GM12875 (cell line): ENCODE measurements around the gene OVCA2.

Experiments
- H3K4me3 ChIP-seq: one replicate; pipeline ENCODE4 v1.5.1; 2011; ENCODE audit warnings: low read depth, low read length, control low read depth
- TF ChIP-seq, protein P1 (sequence below): IDR thresholded peaks from 2 replicates; pipeline ENCODE4 v1.5.1; 2011; ENCODE audit warnings: low read depth, mild to moderate bottlenecking, control low read depth, inconsistent platforms, low read length, moderate library complexity, borderline replicate concordance; ENCODE audit not compliant: insufficient read depth

OVCA2 gene

GRCh38 chr17:2064147-2064489, 22.3 kb downstream of the OVCA2 start:
- TF ChIP-seq, protein P1, sequence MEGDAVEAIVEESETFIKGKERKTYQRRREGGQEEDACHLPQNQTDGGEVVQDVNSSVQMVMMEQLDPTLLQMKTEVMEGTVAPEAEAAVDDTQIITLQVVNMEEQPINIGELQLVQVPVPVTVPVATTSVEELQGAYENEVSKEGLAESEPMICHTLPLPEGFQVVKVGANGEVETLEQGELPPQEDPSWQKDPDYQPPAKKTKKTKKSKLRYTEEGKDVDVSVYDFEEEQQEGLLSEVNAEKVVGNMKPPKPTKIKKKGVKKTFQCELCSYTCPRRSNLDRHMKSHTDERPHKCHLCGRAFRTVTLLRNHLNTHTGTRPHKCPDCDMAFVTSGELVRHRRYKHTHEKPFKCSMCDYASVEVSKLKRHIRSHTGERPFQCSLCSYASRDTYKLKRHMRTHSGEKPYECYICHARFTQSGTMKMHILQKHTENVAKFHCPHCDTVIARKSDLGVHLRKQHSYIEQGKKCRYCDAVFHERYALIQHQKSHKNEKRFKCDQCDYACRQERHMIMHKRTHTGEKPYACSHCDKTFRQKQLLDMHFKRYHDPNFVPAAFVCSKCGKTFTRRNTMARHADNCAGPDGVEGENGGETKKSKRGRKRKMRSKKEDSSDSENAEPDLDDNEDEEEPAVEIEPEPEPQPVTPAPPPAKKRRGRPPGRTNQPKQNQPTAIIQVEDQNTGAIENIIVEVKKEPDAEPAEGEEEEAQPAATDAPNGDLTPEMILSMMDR, result no peak

GRCh38 chr17:2064520-2064971, 22.7 kb downstream of the OVCA2 start:
- TF ChIP-seq, protein P1, result no peak

More at GRCh38 chr17:2064147-2064489, 22.3 kb downstream of the OVCA2 start:
- no peak overlapping the region for H3K4me3 ChIP-seq

DNA sequence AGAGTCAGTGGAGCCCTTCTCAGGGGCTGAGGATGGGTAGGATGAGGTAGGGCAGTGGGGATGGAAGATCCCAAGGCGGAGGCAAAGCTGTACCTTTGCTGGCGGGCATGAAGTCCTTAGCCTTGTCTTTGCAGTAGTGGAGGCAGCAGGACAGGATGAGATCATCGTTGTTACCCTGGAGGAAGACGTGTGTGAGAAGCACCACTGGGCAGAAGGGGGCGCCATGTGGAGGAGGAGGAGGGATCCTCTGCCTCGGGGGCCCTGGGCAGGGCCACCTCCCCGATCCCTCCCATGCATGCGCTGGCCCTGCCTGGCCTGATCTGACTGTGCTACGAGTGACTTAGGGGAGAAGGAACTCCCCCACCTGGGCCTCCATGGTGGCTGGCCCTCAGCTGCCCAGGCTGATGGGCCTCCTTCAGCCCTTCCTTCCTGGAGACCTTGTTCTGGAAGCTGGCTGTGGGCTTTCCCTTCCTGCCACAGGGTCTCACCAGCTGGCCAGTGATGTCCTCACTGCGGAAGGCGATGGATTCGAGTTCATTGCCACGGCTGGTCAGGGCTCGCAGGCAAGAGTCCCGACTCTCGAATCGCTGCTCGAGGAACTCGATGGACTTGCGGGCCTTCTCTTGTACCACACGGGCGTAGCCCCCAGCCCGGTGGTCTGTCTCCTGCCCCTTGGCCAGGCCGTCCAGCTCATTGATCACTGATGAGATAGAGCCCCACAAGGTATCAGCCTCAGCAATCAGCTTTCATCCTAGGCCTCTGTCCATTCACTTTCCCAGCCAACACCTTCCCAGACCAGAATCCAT, 23.4 kb downstream of the OVCA2 start:
- H3K4me3 ChIP-seq, result no peak overlapping the region
- TF ChIP-seq, protein P1, result peak; percentile 71

More at GRCh38 chr17:2064520-2064971, 22.7 kb downstream of the OVCA2 start:
- H3K4me3 ChIP-seq, result no peak overlapping the region

- H3K4me3 ChIP-seq, result no peak overlapping the region
- TF ChIP-seq, protein P1, result no peak
Observed at GRCh38 chr17:2065949-2066400, 24.2 kb downstream of the OVCA2 start.

GRCh38 chr17:2067048-2067561, 25.3 kb downstream of the OVCA2 start:
- H3K4me3 ChIP-seq, result no peak overlapping the region
- TF ChIP-seq, protein P1, result no peak

- no peak overlapping the region for H3K4me3 ChIP-seq
- TF ChIP-seq, protein P1, result no peak
Observed at GRCh38 chr17:2067608-2068024, 25.8 kb downstream of the OVCA2 start.

GRCh38 chr17:2068031-2068518, 26.3 kb downstream of the OVCA2 start:
- TF ChIP-seq, protein P1, result no peak

More at GRCh38 chr17:2068031-2068518, 26.3 kb downstream of the OVCA2 start:
- no peak overlapping the region for H3K4me3 ChIP-seq
